Fibroblast of villous mesenchyme (primary cell): ENCODE measurements around the gene MTHFD2L. TPM values are rescaled to one million over a fixed set of nuclear protein-coding genes. Genes with fewer than 3 reads are reported as not detected.

ENCODE experiments used
- DNase-seq: peaks from one replicate; pipeline ENCODE4 v3.0.0-alpha.2; 2010; ENCODE audit warnings: low read depth
- H3K4me3 ChIP-seq: 2 replicates; pipeline ENCODE4 v1.5.1; 2011; ENCODE audit warnings: low read depth, mild to moderate bottlenecking, low read length
- CTCF ChIP-seq: IDR thresholded peaks from 2 replicates; pipeline ENCODE4 v1.5.1; 2012; ENCODE audit warnings: low read depth, mild to moderate bottlenecking, low read length; ENCODE audit not compliant: insufficient read depth
- total RNA-seq: library from RNA; depleted of rRNA; stranded (reverse); fragments of >200 nt; gene quantifications from 2 replicates; pipeline ENCODE4 v1.2.3, GENCODE V29; 2012

MTHFD2L gene
- total RNA-seq, 1 donor, result 16.8 TPM

- no peak for TF ChIP-seq CTCF
- no peak overlapping the region for H3K4me3 ChIP-seq
- DNase-seq, result peak; percentile 21
These were observed 159.8 kb downstream of the MTHFD2L start for GRCh38 chr4:74317616-74318246.

- H3K4me3 ChIP-seq, result no peak overlapping the region
These were observed 160.4 kb downstream of the MTHFD2L start for GRCh38 chr4:74318276-74318675.

GRCh38 chr4:74319470-74319869 lies 161.6 kb downstream of the MTHFD2L start:
- H3K4me3 ChIP-seq, result no peak overlapping the region
- DNase-seq, result no peak
- no peak for TF ChIP-seq CTCF

More at GRCh38 chr4:74318276-74318675, 160.4 kb downstream of the MTHFD2L start:
- no peak for DNase-seq
- TF ChIP-seq CTCF, result no peak

- TF ChIP-seq CTCF, result peak; percentile 70
- peak; percentile 70 for DNase-seq
- H3K4me3 ChIP-seq, result no peak overlapping the region
These were observed 162.7 kb downstream of the MTHFD2L start for GRCh38 chr4:74320559-74321118.

- TF ChIP-seq CTCF, result no peak
- no peak for DNase-seq
- no peak overlapping the region for H3K4me3 ChIP-seq
These were observed 164.4 kb downstream of the MTHFD2L start for GRCh38 chr4:74322301-74322700.

GRCh38 chr4:74323663-74324062 lies 165.7 kb downstream of the MTHFD2L start:
- H3K4me3 ChIP-seq, result no peak overlapping the region
- no peak for DNase-seq
- no peak for TF ChIP-seq CTCF

- DNase-seq, result no peak
- no peak for TF ChIP-seq CTCF
- H3K4me3 ChIP-seq, result no peak overlapping the region
These were observed 166.3 kb downstream of the MTHFD2L start for GRCh38 chr4:74324262-74324661.
